ENCODE measurements around the gene NUCKS1.

The NUCKS1 gene

DNA sequence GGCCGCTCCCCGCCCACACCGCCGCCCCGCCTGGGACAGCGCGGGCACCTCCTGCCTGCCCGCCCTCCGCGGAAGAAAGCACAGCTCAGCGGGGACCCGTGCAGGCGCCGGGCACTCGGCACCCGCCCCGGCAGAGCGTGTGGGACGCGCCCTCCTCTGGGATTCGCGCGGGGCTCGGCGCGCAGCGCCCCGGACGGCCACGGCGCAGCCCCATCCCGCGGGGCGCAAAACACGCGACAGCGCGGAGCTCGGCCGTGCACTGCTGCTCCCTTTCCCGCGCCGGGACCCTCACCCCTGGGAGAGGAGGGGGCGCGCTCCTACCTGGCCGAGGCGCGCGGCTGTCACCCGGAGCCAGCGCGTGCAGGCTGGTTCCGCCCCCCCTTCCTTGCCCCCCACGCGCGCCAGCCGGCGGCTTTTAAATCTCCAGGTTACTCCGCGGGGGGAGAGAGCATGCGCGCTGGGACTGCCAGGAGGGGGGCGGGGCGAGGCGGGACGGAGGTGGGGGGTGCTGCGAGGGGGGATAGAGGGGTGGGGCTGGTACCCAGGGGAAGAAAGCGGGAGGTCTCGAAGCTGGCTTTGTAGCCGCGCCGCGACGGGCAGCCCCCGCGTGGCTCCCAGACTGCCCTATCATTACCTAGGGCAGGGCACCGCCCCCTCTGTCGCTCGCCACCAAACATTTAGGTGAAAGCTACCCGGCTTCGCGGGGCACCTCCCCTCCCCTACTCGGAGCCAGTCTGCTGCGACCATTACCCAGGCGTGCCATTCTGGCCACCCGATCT, 69.7 kb downstream of the NUCKS1 start, which contains the start of gene SLC45A3:
Gene SLC45A3 (minus strand): TSS at position 437 of the 779 bp plus-strand sequence. CDS start 15,853 bp downstream, outside the sequence.
- TF ChIP-seq FOXP2 (optimal IDR thresholded peaks at IDR 0.05; ENCODE audit: borderline replicate concordance, extremely low read depth, extremely low read length, insufficient read depth): no peak
- no peak for TF ChIP-seq POLR2AphosphoS5 (IDR thresholded peaks at IDR 0.05; ENCODE audit: low read depth, low read length)
- 0 out of 2 replicates have a peak, but pooled peaks have one; percentile 2 for TF ChIP-seq SIN3A (IDR thresholded peaks at IDR 0.05; ENCODE audit: borderline replicate concordance, insufficient read depth, low read length)
- TF ChIP-seq TAF1 (IDR thresholded peaks at IDR 0.05; ENCODE audit: borderline replicate concordance, insufficient read depth, low read length): no peak
- TF ChIP-seq, protein P1, sequence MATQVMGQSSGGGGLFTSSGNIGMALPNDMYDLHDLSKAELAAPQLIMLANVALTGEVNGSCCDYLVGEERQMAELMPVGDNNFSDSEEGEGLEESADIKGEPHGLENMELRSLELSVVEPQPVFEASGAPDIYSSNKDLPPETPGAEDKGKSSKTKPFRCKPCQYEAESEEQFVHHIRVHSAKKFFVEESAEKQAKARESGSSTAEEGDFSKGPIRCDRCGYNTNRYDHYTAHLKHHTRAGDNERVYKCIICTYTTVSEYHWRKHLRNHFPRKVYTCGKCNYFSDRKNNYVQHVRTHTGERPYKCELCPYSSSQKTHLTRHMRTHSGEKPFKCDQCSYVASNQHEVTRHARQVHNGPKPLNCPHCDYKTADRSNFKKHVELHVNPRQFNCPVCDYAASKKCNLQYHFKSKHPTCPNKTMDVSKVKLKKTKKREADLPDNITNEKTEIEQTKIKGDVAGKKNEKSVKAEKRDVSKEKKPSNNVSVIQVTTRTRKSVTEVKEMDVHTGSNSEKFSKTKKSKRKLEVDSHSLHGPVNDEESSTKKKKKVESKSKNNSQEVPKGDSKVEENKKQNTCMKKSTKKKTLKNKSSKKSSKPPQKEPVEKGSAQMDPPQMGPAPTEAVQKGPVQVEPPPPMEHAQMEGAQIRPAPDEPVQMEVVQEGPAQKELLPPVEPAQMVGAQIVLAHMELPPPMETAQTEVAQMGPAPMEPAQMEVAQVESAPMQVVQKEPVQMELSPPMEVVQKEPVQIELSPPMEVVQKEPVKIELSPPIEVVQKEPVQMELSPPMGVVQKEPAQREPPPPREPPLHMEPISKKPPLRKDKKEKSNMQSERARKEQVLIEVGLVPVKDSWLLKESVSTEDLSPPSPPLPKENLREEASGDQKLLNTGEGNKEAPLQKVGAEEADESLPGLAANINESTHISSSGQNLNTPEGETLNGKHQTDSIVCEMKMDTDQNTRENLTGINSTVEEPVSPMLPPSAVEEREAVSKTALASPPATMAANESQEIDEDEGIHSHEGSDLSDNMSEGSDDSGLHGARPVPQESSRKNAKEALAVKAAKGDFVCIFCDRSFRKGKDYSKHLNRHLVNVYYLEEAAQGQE (IDR thresholded peaks at IDR 0.05; ENCODE audit: insufficient read depth in 1 of 2, low read depth in 2 of 2, low read length in 2 of 2): no peak

DNA sequence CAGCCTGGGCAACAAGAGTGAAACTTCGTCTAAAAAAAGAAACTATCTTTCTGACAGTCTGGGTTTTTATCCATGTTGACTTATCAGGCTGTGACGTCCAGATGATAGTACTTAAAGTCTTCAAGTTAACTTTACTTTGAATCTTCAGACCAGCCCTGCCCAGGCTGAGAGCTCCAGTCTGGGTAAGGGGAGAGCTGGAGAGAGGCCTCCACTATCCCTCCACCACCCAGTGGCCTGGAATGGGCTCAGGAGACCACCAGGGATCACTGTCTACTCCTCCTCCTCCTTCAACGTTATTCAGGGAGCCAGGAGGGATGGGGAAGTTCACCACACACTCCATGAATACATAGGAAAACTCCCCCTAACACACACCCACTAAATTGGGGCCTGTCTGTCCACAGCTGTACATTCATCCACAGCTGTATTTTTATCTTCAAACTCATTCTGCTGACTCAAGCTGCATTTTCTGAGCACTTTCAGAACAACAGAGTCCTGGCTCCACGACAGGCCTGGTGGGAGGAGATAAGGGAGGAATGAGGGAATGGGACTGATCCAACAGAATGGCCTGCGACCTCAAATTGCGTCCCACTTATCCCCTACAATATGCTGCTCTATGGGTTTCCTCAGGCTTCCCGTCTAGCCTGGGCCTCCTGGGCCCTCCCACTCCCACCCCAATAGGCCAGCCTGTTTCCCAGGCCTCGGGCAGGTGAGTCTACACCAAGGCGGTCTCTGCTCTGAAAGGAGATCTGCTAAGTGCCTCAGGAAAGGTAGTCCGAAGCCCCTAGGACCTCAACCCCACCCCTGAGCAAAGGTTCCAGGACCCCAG, 71.5 kb downstream of the NUCKS1 start:
- TF ChIP-seq FOXP2 (optimal IDR thresholded peaks at IDR 0.05; ENCODE audit: borderline replicate concordance, extremely low read depth, extremely low read length, insufficient read depth) (no peak), POLR2AphosphoS5 (IDR thresholded peaks at IDR 0.05; ENCODE audit: low read depth, low read length) (no peak), SIN3A (IDR thresholded peaks at IDR 0.05; ENCODE audit: borderline replicate concordance, insufficient read depth, low read length) (no peak)
- TF ChIP-seq, protein P1 (IDR thresholded peaks at IDR 0.05; ENCODE audit: insufficient read depth in 1 of 2, low read depth in 2 of 2, low read length in 2 of 2): no peak

DNA sequence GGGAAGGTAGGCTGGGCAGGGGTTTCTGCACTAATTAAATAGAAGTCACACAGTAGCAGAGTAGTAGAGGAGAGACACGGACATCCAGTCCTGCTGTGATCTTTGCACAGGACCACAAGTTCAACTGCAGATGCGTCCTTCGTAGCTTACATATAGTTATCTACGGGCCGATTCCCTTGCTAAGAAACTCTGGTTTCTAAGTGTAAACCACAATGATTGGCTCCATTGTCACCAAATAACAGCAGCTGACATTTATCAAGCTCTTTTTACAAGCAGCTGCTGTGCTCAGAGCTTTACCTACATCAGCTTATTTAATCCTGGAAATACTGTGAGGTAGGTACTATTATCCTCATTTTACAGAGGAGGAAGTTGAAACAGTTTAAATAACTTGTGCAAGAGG, 72.8 kb downstream of the NUCKS1 start:
- TF ChIP-seq SIN3A (IDR thresholded peaks at IDR 0.05; ENCODE audit: borderline replicate concordance, insufficient read depth, low read length) (no peak), POLR2AphosphoS5 (IDR thresholded peaks at IDR 0.05; ENCODE audit: low read depth, low read length) (no peak), TAF1 (IDR thresholded peaks at IDR 0.05; ENCODE audit: borderline replicate concordance, insufficient read depth, low read length) (no peak), FOXP2 (optimal IDR thresholded peaks at IDR 0.05; ENCODE audit: borderline replicate concordance, extremely low read depth, extremely low read length, insufficient read depth) (no peak)
- TF ChIP-seq, protein P1 (IDR thresholded peaks at IDR 0.05; ENCODE audit: insufficient read depth in 1 of 2, low read depth in 2 of 2, low read length in 2 of 2): no peak

DNA sequence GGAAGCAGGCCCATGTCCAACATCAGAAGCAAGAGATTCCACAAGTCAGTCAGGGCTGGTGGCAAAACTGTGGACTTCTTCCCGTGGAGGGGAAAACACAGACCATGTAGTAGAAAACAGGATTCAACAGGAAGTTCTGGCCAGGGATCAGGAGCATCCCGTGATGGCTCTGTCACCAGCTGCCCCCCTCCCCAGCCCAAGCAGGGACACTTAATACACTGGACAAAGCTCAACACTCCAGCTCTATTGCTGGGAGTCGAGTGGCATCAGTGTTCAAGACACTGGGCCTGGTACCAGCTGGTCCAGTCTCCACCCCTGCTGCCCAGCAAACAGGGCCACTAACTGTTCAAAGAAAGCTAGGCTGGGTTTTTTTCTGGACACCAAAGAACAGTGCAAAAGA, 73.4 kb downstream of the NUCKS1 start:
- TF ChIP-seq SIN3A (IDR thresholded peaks at IDR 0.05; ENCODE audit: borderline replicate concordance, insufficient read depth, low read length) (no peak), TAF1 (IDR thresholded peaks at IDR 0.05; ENCODE audit: borderline replicate concordance, insufficient read depth, low read length) (no peak), FOXP2 (optimal IDR thresholded peaks at IDR 0.05; ENCODE audit: borderline replicate concordance, extremely low read depth, extremely low read length, insufficient read depth) (no peak), POLR2AphosphoS5 (IDR thresholded peaks at IDR 0.05; ENCODE audit: low read depth, low read length) (no peak)
- TF ChIP-seq, protein P1 (IDR thresholded peaks at IDR 0.05; ENCODE audit: insufficient read depth in 1 of 2, low read depth in 2 of 2, low read length in 2 of 2): no peak

Data from PFSK-1 (cell line).